Stimulated activated CD4-positive, alpha-beta T cell treated with anti-CD3 and anti-CD28 coated beads, Interleukin-2, amount 100 ng/mL, for 24 hours (primary cell): ENCODE results near the gene LPIN3.
A peak's percentile ranks its signal among the peaks of the same experiment; 100 is the strongest.

Experiments used
- DNase-seq, 2 donors: peaks; one replicate each; pipeline ENCODE4 v3.0.0-alpha.2; 2020

Gene LPIN3

GRCh38 chr20:41329435-41330342 is 10.9 kb upstream of the LPIN3 start:
- DNase-seq = peak; percentile 64 to 68

GRCh38 chr20:41330343-41330720 is 10.3 kb upstream of the LPIN3 start:
- no peak for DNase-seq

- DNase-seq = no peak
Measured at GRCh38 chr20:41330941-41331340, 9.7 kb upstream of the LPIN3 start.

- DNase-seq = no peak
Measured at GRCh38 chr20:41331731-41332130, 8.9 kb upstream of the LPIN3 start.

DNA sequence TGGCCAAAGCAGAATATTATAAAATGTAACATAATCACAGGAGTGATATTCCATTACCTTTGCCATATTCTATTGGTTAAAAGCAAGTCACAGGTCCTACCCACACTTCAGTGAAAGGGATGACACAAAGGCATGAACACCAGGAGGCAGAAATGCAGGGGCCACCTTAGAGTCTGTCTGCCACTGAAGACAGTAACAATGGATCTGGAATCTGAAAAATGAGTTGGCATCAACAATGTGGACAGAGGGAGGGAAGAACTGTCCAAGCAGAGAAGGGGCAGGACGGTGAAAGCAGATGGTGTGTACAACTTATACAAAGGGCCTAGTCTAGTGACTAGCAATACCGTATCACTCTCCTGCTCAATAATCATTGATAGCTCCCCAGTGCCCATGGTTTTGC is 6.6 kb upstream of the LPIN3 start:
- no peak for DNase-seq

GRCh38 chr20:41334443-41335421 is 5.9 kb upstream of the LPIN3 start:
- no peak for DNase-seq

DNA sequence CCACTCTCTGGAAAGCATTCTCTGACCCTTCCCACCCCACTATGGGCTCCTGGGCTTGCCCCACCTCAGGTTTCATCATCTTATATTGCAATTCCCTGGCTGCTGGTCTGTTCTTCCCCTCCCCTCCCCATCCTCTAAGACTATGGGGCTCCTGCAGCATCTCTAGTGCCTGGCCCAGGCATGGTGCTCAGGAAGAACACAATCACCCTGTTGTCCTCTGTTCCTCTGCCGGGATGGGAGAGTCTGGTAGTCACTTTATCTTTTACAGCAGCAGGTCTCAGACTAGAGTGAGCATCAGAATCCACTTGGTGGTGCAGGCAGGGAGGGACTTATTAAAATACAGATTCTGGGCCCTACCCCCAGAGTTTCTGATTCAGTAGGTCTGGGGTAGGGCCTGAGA is 5.0 kb upstream of the LPIN3 start:
- no peak for DNase-seq

DNA sequence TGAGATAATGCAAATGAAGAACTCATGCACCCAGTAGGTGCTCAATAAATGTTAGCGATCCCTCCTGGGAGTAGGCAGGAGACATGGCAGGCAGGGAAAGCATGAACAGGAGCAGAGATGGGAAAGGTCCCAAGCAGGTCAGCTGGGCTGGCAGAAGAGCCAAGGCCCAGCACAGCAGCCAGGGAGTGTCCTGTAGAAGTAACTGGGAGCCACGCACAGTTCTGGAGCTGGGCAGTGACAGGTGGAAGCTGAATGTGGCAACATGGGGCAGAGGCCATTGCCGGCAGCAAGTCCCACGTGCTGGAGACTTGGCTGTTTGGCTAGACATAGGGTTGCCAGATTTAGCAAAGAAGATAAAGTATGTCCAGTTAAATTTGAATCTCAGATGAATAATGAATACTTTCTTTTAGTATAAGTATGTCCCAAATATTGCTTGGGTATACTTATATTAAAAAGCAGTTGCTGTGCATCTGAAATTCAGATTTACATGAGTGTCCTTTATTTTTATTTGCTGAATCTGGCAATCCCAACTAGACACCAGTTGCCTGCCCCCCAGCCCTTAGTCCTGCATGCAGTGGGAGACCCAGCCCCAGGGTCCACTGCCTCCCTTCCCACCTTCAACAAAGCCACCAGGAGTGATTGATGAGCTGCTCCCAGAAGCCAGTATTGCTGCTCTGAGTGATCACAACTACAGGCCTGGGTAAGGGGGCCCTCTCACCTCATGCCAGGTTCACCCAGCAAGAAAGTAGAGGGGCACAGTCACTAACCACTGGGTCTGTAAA is 3.7 kb upstream of the LPIN3 start:
- DNase-seq = no peak

DNA sequence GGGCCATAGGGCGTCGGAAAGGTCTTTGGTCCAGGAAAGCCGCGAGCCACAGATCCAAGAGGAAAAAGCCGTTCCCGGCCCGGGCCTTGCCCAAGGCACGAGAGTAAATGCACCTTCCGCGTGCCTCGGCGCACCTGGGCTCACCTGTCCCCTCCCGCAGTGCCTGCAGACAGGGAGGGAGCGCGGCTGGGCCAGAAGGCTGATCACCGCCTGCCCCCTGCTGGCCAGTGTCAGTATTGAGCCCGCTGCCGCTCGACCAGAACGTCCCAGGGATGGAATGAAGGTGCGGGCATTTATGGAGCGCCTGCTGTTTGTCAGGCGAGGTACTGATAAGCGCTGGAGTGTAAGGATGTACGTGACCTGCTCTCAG is 679 bp upstream of the LPIN3 start:
- DNase-seq = peak; percentile 89 to 91

GRCh38 chr20:41342474-41343464 is 2.1 kb downstream of the LPIN3 start:
- no peak for DNase-seq

DNA sequence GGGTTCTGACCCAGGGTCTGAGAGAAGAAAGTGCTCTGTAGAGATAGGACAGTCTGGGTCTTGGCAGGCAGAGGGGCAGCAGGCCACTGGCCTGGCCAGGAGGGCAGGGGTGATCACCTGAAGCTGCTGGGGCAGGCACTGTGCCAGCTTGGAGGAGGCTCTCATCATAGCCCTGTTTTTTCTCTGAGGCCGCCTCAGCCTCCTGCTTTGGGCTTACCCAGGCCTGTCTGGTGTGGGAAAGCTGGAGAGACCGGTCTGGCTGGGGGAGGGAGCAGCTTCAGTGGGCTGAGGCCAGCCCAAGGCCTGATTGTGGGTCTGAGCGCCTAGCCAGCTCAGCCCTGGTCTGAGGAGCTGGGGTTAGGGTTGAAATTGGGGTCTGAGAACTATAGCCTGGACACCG is 3.9 kb downstream of the LPIN3 start:
- no peak for DNase-seq

DNA sequence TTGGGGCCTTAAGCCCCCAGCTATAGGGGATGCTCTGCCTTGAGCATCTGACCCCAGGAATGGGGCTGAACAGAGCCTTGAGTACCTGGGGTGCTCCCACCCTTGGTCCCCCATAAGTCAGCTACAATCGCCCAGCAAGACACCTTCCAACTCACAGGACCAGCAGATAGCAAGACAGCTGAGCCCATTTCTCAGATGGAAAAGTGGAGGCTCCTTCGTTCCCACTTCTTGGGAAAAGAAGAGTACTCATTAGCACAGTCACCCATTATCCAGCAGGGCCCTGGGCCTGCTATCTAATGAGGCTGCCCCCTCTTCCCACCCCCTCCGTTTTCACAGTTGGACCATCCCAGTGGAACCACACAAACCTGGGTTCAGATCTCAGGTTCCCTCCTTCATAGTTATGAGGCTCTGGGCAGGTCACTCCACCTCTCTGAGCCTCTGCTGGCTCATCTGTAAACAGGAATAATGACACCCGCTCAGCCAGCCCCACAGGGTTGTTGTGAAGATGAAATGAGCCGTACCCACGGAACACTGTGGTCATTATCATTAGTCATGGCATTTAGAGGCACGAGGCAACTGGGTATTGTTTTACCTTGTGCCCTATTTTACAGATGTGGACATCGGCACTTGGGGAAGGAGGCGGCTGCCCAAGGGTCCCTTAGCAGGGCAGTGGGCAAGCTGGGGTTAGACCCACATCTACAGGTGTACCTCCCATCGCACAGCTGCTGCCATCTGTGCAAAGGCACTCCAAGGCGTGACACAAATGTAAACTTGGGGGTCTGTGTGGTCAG is 4.5 kb downstream of the LPIN3 start:
- DNase-seq = no peak

- no peak for DNase-seq
Measured at GRCh38 chr20:41345729-41346067, 5.1 kb downstream of the LPIN3 start.

GRCh38 chr20:41347523-41348429 is 7.2 kb downstream of the LPIN3 start:
- no peak for DNase-seq

DNA sequence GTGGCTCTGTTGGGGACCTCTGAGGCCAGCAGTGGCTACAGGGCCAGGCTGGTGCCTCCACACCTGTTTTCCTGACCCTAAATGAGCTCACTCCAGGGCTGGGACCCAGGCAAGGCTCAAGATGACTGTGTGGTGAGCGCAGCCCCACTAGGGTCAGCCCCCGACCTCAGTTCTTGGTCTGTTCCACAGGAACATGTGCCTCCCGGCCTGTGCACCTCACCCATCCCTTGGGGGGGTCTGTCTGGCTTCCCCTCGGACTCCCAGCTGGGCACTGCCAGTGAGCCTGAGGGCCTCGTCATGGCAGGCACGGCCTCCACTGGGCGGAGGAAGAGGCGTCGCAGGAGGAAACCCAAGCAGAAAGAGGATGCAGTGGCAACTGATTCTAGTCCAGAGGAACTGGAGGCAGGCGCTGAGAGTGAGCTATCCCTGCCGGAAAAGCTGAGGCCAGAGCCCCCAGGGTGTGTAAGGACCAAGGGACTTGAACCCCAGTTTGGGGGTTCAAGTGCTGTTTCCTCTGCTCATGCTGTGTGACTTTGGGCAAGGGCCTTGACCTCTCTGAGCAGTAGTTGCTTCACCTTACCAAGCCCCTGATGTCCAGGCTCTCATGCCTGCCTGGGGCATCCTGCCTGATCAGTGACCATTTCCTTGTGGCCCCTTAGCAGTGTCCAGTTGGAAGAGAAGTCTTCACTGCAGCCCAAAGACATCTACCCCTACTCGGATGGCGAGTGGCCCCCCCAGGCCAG is 8.0 kb downstream of the LPIN3 start:
- no peak for DNase-seq

- no peak for DNase-seq
Measured at GRCh38 chr20:41349266-41349665, 8.6 kb downstream of the LPIN3 start.

- DNase-seq = no peak
Measured at GRCh38 chr20:41349943-41350342, 9.3 kb downstream of the LPIN3 start.

GRCh38 chr20:41350408-41350962 is 9.9 kb downstream of the LPIN3 start:
- DNase-seq = no peak

- DNase-seq = no peak
Measured at GRCh38 chr20:41352106-41352505, 11.5 kb downstream of the LPIN3 start.
